Stomach (tissue), 9 donors: ENCODE results near the gene VEGFB. TPM values are rescaled to one million over a fixed set of nuclear protein-coding genes. Genes with fewer than 3 reads are reported as not detected.
A peak's percentile ranks its signal among the peaks of the same experiment; 100 is the strongest.

Experiments
- DNase-seq, 2 donors: peaks; one replicate each; pipeline versions ENCODE4 v3.0.0 to v3.0.0-alpha.2; 2013 to 2019
- H3K27ac ChIP-seq, 5 donors: fragments of 200-600 bp in 4 of 5; sonication (generic) in 4 of 5; one replicate each; pipeline ENCODE4 v1.5.1; 2013 to 2019; ENCODE audit warnings: mild to moderate bottlenecking in 1 of 5, moderate library complexity in 1 of 5
- H3K27me3 ChIP-seq, 3 donors: fragments of 200-600 bp; sonication (generic); one replicate each; pipeline ENCODE4 v1.5.1; 2017 to 2019; ENCODE audit warnings: mixed run types in 1 of 3
- H3K36me3 ChIP-seq, 4 donors: fragments of 200-600 bp; sonication (generic); 1 replicate in 3 of 4; 2 replicates in 1 of 4; pipeline ENCODE4 v1.5.1; 2016 to 2019
- H3K4me1 ChIP-seq, 4 donors: fragments of 200-600 bp; sonication (generic); one replicate each; pipeline ENCODE4 v1.5.1; 2016 to 2019
- H3K4me3 ChIP-seq, 4 donors: fragments of 200-600 bp; sonication (generic) in 3 of 4; one replicate each; pipeline ENCODE4 v1.5.1; 2016 to 2019; ENCODE audit warnings: mild to moderate bottlenecking in 1 of 4
- H3K9me3 ChIP-seq, 4 donors: fragments of 200-600 bp; sonication (generic); one replicate each; pipeline ENCODE4 v1.5.1; 2016 to 2019
- CTCF ChIP-seq, 7 experiments: fragments of 450-650 bp in 4 of 7; fragments of 200-600 bp in 3 of 7; sonication (generic) in 3 of 7; IDR thresholded peaks; one replicate each; pipeline ENCODE4 v1.5.1; 2016 to 2019; ENCODE audit warnings: antibody characterized with exemption in 7 of 7, control low read depth in 2 of 7, mild to moderate bottlenecking in 1 of 7
- EP300 ChIP-seq: sonication (generic); formaldehyde crosslinking; IDR thresholded peaks from one replicate; pipeline ENCODE4 v1.6.1; 2017; ENCODE audit warnings: antibody characterized with exemption
- POLR2A ChIP-seq, 4 donors: fragments of 450-650 bp; IDR thresholded peaks; one replicate each; pipeline ENCODE4 v1.6.1; 2016; ENCODE audit warnings: antibody characterized with exemption in 4 of 4, control low read depth in 2 of 4, mild to moderate bottlenecking in 1 of 4, moderate library complexity in 1 of 4
- POLR2AphosphoS5 ChIP-seq, 3 donors: sonication (generic); formaldehyde crosslinking; IDR thresholded peaks; one replicate each; pipeline ENCODE4 v1.6.1; 2016; ENCODE audit warnings: antibody characterized with exemption in 3 of 3
- WGBS, 5 donors: extraction: QIAGEN DNeasy Blood & Tissue Kit in 3 of 5; methylation state at CpG; one replicate each; pipeline versions ENCODE4 v1.1.5 to v1.1.7; 2013 to 2018; 5-methylcytosine and 5-hydroxymethylcytosine counted together
- intact Hi-C: fragments of 100-400 bp; cut with DNase I; formaldehyde crosslinking; loops from one replicate; pipeline ENCODE4 v1.15.1; 2023; ENCODE audit warnings: low total_unique reads
- polyA plus RNA-seq, 3 donors: library from polyadenylated mRNA; stranded (reverse); fragments of 200-250 nt; gene quantifications; one replicate each; pipeline ENCODE4 v1.2.3, GENCODE V29; 2013
- total RNA-seq, 5 donors: library from RNA; depleted of rRNA; stranded (reverse); fragments of >200 nt; gene quantifications; one replicate each; pipeline versions ENCODE4 v1.1.0 to v1.2.3, GENCODE V29; 2014 to 2016
- donor health status: healthy with polysubstance abuse.
- donor health status: Bipolar disorder and iron deficiency.
- donor health status: healthy.

VEGFB gene
- total and polyA plus RNA-seq, 8 donors = 2.9 to 167 (median 65.1) TPM

GRCh38 chr11:64222651-64223000 lies 11.8 kb upstream of the VEGFB start:
- no peak for TF ChIP-seq EP300
- TF ChIP-seq POLR2AphosphoS5 (IDR thresholded peaks at IDR 0.05) = no peak
- TF ChIP-seq CTCF (IDR thresholded peaks at IDR 0.05) = no peak
- no peak for TF ChIP-seq POLR2A (IDR thresholded peaks at IDR 0.05)
- Histone ChIP-seq H3K4me1 (peaks cover 17 to 37% (median 35%) of the 10 kb centered on the region in 4 donors), H3K4me3 (no peak overlapping the region), H3K9me3 (no peaks in the 10 kb centered on the region), H3K27me3 (no peaks in the 10 kb centered on the region), H3K27ac (no peak overlapping the region), H3K36me3 (peaks cover 15 to 58% (median 51%) of the 10 kb centered on the region in 4 donors)
- intact Hi-C loops = no loop called here
- 54 to 73% (median 70%) methylated on average over 5 to 9 of the region's 9 CpGs for WGBS, 5 donors
- DNase-seq = no peak

GRCh38 chr11:64223001-64223651 lies 11.3 kb upstream of the VEGFB start:
- DNase-seq = peak in 1 of 2 donors; percentile 14
- intact Hi-C loops = no loop called here
- Histone ChIP-seq H3K27ac (no peak overlapping the region), H3K9me3 (no peaks in the 10 kb centered on the region), H3K36me3 (peaks cover 15 to 57% (median 51%) of the 10 kb centered on the region in 4 donors), H3K4me3 (no peak overlapping the region), H3K4me1 (peaks cover 21 to 42% (median 40%) of the 10 kb centered on the region in 4 donors), H3K27me3 (no peaks in the 10 kb centered on the region)
- 81 to 84% (median 82%) methylated on average over 12 to 24 of the region's 24 CpGs for WGBS, 5 donors
- TF ChIP-seq POLR2A (IDR thresholded peaks at IDR 0.05) (no peak), EP300 (no peak), CTCF (IDR thresholded peaks at IDR 0.05) (no peak), POLR2AphosphoS5 (IDR thresholded peaks at IDR 0.05) (no peak)

- H3K27ac ChIP-seq = no peak overlapping the region
Measured at GRCh38 chr11:64224151-64224890, 10.1 kb upstream of the VEGFB start.

More at GRCh38 chr11:64224151-64224890, 10.1 kb upstream of the VEGFB start:
- Histone ChIP-seq H3K36me3 (peaks cover 15 to 47% (median 44%) of the 10 kb centered on the region in 4 donors), H3K27me3 (no peaks in the 10 kb centered on the region), H3K4me3 (no peak overlapping the region), H3K9me3 (no peaks in the 10 kb centered on the region), H3K4me1 (peaks cover 26 to 53% (median 44%) of the 10 kb centered on the region in 4 donors)
- WGBS, 5 donors = 89 to 94% (median 93%) methylated on average over 10 to 17 of the region's 17 CpGs
- intact Hi-C loops = no loop called here
- no peak for DNase-seq
- TF ChIP-seq CTCF (IDR thresholded peaks at IDR 0.05) (no peak), EP300 (no peak), POLR2AphosphoS5 (IDR thresholded peaks at IDR 0.05) (no peak), POLR2A (IDR thresholded peaks at IDR 0.05) (no peak)
